Right atrium auricular region (tissue), 2 donors: ENCODE data around the gene TMEM79. TPM values are rescaled to one million over a fixed set of nuclear protein-coding genes. Genes with fewer than 3 reads are reported as not detected.

Source experiments
- DNase-seq: peaks from one replicate; pipeline ENCODE4 v3.0.0-alpha.2; 2019; ENCODE audit warnings: low spot score
- H3K27ac ChIP-seq, 2 donors: fragments of 200-600 bp; sonication (generic); 1 replicate in 1 of 2; 2 replicates in 1 of 2; pipeline ENCODE4 v1.5.1; 2016 to 2019
- H3K27me3 ChIP-seq, 2 donors: fragments of 200-600 bp; sonication (generic); one replicate each; pipeline versions ENCODE4 v1.5.1 to v1.6.0; 2017 to 2019
- H3K36me3 ChIP-seq: fragments of 200-600 bp; sonication (generic); one replicate; pipeline ENCODE4 v1.5.1; 2016
- H3K4me1 ChIP-seq, 2 donors: fragments of 200-600 bp; sonication (generic); one replicate each; pipeline versions ENCODE4 v1.5.1 to v1.6.0; 2017 to 2019
- H3K4me3 ChIP-seq, 2 donors: fragments of 200-600 bp; sonication (generic); 1 replicate in 1 of 2; 2 replicates in 1 of 2; pipeline ENCODE4 v1.5.1; 2017 to 2019; ENCODE audit warnings: mild to moderate bottlenecking in 1 of 2, moderate library complexity in 1 of 2
- H3K9me3 ChIP-seq, 2 donors: fragments of 200-600 bp; sonication (generic); one replicate each; pipeline ENCODE4 v1.5.1; 2019
- CTCF ChIP-seq, 2 donors: fragments of 200-600 bp; sonication (generic); IDR thresholded peaks; one replicate each; pipeline ENCODE4 v1.5.1; 2019; ENCODE audit warnings: antibody characterized with exemption in 2 of 2
- total RNA-seq, 2 donors: library from RNA; depleted of rRNA; stranded (reverse); fragments of >200 nt; gene quantifications; one replicate each; pipeline ENCODE4 v1.1.0, GENCODE V29; 2016

TMEM79 gene
- total RNA-seq, 2 donors from 2014 or later, result 0.96 to 1.0 TPM

- no peak for DNase-seq
- H3K4me1 ChIP-seq, result no peaks in the 10 kb centered on the region
- no peak for TF ChIP-seq CTCF (IDR thresholded peaks at IDR 0.05)
- H3K36me3 ChIP-seq, result peaks cover 10% of the 10 kb centered on the region
- H3K4me3 ChIP-seq, result no peak overlapping the region
- H3K9me3 ChIP-seq, result no peaks in the 10 kb centered on the region
- H3K27me3 ChIP-seq, result no peaks in the 10 kb centered on the region
- no peak overlapping the region for H3K27ac ChIP-seq
These were observed 19.1 kb downstream of the TMEM79 start for GRCh38 chr1:156303241-156303640.

DNA sequence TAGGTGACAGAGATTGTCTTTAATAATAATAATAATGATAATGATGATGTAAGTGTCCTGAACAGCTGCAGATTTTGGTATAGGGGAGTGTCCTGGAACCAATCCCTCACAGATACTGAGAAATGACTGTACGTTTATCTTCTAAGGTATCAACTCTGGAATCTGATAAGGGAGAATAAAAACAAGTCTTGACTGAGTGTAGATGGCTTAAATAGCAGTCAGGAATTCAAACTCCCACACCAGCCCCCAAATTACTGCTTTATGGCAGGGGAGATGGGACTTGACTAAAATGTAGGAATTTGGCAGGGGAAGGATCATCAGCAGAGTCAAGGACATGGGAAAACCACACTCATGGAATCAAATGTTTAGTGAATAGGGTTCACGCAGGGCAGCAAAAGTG is 21.1 kb downstream of the TMEM79 start:
- no peaks in the 10 kb centered on the region for H3K4me1 ChIP-seq
- DNase-seq, result no peak
- H3K27me3 ChIP-seq, result no peaks in the 10 kb centered on the region
- no peak overlapping the region for H3K27ac ChIP-seq
- no peak overlapping the region for H3K4me3 ChIP-seq
- peaks cover 30% of the 10 kb centered on the region for H3K36me3 ChIP-seq
- H3K9me3 ChIP-seq, result no peaks in the 10 kb centered on the region
- TF ChIP-seq CTCF (IDR thresholded peaks at IDR 0.05), result no peak

- no peak for DNase-seq
- no peak overlapping the region for H3K4me3 ChIP-seq
- no peak overlapping the region for H3K27ac ChIP-seq
- no peaks in the 10 kb centered on the region for H3K4me1 ChIP-seq
- H3K27me3 ChIP-seq, result no peaks in the 10 kb centered on the region
- H3K36me3 ChIP-seq, result peaks cover 58% of the 10 kb centered on the region
- TF ChIP-seq CTCF (IDR thresholded peaks at IDR 0.05), result no peak
- H3K9me3 ChIP-seq, result no peaks in the 10 kb centered on the region
These were observed 24.0 kb downstream of the TMEM79 start for GRCh38 chr1:156308078-156308477.

DNA sequence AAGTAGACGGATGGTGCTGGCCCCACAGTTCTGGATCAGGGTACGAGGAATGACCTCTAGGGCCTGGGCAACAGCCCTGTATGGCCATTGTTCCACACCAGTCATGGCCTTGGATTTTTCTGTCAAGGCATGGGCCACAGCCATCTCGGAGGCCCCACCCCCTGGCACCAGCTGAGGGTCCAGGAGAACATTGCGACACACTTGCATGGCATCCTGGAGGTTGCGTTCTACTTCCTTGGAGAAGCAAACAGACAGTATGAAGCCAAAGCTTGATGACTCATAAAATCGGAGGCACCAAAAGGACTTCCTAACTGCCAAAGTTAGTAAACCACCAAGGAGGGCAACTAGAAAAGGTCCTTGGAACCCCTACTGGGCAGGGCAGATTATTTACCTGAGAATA is 26.8 kb downstream of the TMEM79 start:
- Histone ChIP-seq H3K4me3 (no peak overlapping the region), H3K27me3 (no peaks in the 10 kb centered on the region), H3K4me1 (no peaks in the 10 kb centered on the region), H3K27ac (no peak overlapping the region), H3K36me3 (peaks cover 82% of the 10 kb centered on the region), H3K9me3 (no peaks in the 10 kb centered on the region)
- DNase-seq, result no peak
- TF ChIP-seq CTCF (IDR thresholded peaks at IDR 0.05), result no peak

- no peak for DNase-seq
- Histone ChIP-seq H3K27ac (no peak overlapping the region), H3K36me3 (peaks cover 92% of the 10 kb centered on the region), H3K4me1 (no peaks in the 10 kb centered on the region), H3K9me3 (no peaks in the 10 kb centered on the region), H3K27me3 (no peaks in the 10 kb centered on the region), H3K4me3 (no peak overlapping the region)
- no peak for TF ChIP-seq CTCF (IDR thresholded peaks at IDR 0.05)
These were observed 32.8 kb downstream of the TMEM79 start for GRCh38 chr1:156316909-156317308.

- Histone ChIP-seq H3K4me1 (no peaks in the 10 kb centered on the region), H3K27me3 (no peaks in the 10 kb centered on the region), H3K9me3 (no peaks in the 10 kb centered on the region), H3K36me3 (peaks cover 95% of the 10 kb centered on the region), H3K27ac (no peak overlapping the region), H3K4me3 (no peak overlapping the region)
- no peak for DNase-seq
- peak in 1 of 2 donors; percentile 53 for TF ChIP-seq CTCF (IDR thresholded peaks at IDR 0.05)
These were observed 35.5 kb downstream of the TMEM79 start for GRCh38 chr1:156319664-156320063.
